Esophagus squamous epithelium (tissue), 4 donors: ENCODE results near the gene CXADR.
"Not testable (repeated sequence)": the region's sequence is repeated elsewhere in the genome, so short reads cannot be mapped to it uniquely, and the experiment has no call there.

Experiments
- CTCF ChIP-seq, 6 experiments: fragments of 450-650 bp in 4 of 6; fragments of 200-600 bp in 2 of 6; sonication (generic) in 2 of 6; IDR thresholded peaks; one replicate each; pipeline ENCODE4 v1.5.1; 2016 to 2019; ENCODE audit warnings: antibody characterized with exemption in 6 of 6, mild to moderate bottlenecking in 4 of 6, moderate library complexity in 4 of 6
- POLR2A ChIP-seq, 4 donors: fragments of 450-650 bp; IDR thresholded peaks; one replicate each; pipeline ENCODE4 v1.6.1; 2017; ENCODE audit warnings: antibody characterized with exemption in 4 of 4, mild to moderate bottlenecking in 4 of 4, moderate library complexity in 3 of 4

GRCh38 chr21:17478156-17478555 is 34.7 kb upstream of the CXADR start:
- TF ChIP-seq CTCF, POLR2A (IDR thresholded peaks at IDR 0.05): not testable (repeated sequence)
